HG02571 (cell line): ENCODE data around the gene BRIP1.
A peak's percentile ranks its signal among the peaks of the same experiment; 100 is the strongest.
"Not testable (repeated sequence)": the region's sequence is repeated elsewhere in the genome, so short reads cannot be mapped to it uniquely, and the experiment has no call there.

Experiments used
- ATAC-seq: cut with Tn5 transposase; IDR thresholded peaks from one replicate; pipeline ENCODE4 v1.9.1; 2021; ENCODE audit warnings: mild to moderate bottlenecking, moderate library complexity; ENCODE audit not compliant: unreplicated experiment

BRIP1 gene

DNA sequence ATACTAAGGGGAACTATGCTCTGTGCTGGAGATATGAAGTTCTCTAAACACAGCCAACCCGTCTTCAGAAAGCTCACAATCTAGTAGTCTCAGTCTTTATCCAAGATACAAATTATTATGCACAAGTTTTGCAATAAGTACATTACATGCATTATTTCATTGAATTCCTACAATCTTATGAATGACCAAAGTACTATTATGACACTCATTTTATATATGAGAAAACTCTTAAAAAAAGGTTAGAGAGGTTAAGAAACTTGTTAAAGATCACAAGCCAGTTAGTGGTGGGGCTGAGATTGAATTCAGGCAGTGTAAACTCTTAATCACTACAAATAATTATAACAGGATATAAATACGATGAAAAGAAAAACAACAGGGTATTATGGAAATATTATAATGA lies 4.7 kb upstream of the BRIP1 start:
- ATAC-seq, result no peak

DNA sequence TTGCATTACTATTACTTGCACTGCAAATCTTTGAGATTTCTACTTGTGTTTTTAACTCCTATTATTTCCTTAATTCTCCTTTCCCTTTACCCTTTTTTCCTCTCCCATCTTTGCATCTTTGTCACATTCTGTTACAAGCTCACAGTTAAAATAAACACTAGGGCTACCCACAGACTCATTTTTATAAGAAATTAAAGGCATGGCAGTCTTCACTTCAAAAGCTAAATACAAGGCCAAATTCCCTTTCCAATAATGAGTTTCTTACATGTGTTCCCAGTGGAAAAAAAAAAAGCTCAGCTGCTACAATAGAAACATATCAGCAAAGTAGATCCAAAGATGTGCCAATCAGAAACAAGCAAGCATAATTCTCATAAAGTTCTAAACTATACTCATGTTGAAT lies 3.7 kb upstream of the BRIP1 start:
- no peak for ATAC-seq

DNA sequence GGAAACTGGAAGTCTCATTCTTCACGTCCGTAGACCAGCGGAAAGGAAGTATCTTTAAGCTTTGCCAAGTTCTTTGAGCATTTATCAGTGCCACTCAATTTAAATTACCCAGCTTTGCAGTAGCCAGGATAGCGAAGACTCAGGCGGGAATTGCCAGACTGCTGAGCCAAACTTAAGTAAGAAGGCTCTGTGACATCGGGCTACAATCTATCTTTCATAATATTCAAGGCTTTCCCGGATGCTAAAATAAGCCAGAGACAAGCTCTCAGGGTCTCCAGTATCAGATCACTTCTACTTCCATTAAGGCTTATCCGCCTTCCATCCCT lies 436 bp upstream of the BRIP1 start:
- peak; percentile 16 for ATAC-seq

DNA sequence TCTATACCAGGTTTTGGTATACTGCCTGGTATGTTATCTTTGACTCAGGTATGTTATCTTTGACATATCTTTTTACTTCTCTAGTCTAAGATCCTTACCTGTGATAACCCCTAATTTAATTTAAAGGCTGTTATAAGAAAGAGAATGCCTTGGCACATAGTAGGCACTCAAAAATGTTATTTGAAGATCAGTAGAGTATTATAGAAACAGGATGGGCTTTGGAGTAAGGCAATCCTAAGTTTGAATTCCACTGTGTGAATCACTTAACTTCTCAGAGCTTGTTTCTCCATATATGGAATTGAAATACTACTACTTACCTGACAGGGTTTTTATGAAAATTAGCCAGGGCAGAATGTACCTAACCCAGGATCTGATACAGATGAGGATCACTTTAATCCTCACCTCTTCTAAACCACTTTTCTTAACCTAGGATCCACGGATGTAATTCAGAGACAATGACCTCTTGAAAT lies 1.2 kb downstream of the BRIP1 start:
- ATAC-seq, result no peak

DNA sequence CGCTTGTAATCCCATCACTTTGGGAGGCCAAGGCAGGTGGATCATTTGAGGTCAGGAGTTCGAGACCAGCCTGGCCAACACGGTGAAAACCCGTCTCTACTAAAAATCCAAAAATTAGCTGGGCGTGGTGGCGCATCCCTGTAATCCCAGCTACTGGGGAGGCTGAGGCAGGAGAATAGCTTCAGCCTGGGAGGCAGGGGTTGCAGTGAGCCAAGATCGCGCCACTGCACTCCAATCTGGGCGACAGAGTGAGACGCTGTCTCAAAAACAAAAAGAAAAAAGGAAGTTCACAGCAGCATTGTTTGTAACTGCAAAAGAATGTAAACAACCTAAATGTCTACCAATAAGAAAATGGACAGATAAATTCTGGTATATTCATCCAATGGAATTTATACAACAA lies 2.9 kb downstream of the BRIP1 start:
- ATAC-seq, result not testable (repeated sequence)

DNA sequence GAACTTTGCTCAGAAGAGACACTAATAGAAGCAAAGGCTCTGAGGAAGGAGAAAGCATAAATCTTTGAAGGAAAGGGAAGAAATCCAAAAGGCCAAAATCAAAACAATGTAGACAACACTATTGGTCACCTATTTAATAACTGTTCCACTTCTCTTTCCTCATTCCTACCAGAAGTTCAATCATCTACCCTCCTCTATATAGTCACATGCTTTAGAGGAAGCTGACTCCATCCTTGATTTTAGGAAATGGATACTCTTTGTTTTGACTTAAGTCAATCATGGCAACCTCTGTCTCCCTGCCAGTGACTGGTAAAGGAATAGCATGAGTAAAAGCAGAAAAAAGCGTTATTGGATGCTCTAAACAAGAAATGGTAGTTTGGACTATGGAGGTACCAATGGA lies 7.3 kb downstream of the BRIP1 start:
- no peak for ATAC-seq

DNA sequence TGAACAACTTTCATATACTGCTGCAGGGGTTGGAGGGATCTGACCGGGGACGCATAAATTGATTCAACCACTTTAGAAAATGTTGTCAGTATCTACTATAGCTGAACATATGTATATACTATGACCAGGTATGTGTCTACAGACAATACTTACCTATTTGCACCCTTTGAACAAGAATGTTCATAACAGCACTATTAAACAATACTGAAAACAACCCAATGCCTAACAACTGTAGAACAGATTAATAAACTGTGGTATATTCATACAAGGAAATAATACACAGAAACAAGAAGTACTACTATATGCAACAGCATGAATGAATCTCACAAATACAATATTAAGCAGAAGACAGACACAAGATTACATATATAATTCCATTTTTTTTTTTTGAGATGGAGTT lies 10.5 kb downstream of the BRIP1 start:
- ATAC-seq, result no peak

DNA sequence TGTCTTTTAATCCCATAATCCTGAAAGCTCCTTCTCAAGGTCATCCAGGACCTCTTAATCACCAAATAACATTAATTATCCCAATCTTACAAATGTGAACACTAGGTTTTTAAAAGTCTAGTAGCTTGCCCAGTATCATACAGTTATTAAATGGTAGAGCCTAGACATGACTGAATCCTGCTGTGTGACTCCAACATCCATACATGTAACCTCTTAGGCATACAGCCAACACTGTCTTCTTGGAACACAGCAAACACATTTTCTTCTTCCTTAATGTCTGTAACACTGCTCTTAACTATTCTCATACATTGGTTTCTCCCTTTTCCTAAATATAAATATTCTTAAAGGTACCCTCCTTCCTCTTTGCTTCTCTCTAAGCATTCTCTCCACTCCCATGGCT lies 13.7 kb downstream of the BRIP1 start:
- ATAC-seq, result no peak

DNA sequence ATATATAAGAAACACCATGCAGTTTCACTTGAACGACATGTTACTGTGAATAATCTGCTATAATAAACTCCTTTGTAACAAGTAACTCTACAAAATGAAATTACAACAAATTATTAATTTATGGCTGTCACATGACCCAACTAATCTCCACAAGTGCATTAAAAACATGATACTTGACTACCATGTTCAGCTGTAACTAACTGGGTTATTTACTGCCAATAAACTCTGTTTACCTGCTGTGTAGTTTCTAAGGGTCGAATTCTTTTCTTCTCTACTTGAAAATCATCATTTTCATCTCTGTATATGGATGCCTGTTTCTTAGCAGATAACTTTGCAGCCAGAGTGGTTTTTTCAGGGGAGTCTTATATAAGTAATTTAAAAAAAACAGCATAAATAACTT lies 14.4 kb downstream of the BRIP1 start:
- no peak for ATAC-seq

DNA sequence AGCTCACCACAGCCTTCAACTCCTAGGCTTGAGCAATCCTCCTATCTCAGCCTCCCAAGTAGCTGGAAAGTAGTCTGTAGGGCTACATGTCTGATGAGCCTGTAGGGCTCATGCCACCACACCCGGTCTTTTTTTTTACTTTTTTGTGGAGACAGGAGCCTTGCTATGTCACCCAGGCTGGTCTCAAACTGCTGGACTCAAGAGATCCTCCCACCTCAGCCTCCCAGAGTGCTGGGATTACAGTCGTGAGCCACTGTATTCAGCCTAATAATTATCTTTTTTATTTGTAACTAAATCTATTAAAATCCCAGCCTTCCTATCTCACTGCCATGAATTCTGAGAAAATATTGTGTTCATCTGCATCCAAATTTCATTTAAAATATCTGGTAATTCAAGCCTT lies 15.1 kb downstream of the BRIP1 start:
- ATAC-seq, result no peak

DNA sequence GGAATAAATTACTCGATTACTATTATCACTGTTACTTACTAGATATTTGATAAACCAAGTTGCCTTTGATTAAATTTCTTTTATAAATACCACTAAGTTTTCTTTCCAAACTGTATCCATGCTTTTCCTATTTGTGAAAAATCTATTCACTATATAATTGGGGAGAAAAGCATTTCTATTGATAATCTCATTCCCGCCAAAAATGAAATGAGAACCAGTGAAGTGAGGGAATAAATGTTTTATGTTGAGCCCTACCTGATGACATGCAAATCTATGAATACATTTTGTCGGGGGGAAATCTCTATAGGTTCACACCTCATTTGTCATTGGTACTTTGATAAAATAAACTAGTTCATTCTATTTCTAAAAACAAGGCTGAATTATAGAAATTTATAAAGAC lies 15.7 kb downstream of the BRIP1 start:
- ATAC-seq, result no peak

DNA sequence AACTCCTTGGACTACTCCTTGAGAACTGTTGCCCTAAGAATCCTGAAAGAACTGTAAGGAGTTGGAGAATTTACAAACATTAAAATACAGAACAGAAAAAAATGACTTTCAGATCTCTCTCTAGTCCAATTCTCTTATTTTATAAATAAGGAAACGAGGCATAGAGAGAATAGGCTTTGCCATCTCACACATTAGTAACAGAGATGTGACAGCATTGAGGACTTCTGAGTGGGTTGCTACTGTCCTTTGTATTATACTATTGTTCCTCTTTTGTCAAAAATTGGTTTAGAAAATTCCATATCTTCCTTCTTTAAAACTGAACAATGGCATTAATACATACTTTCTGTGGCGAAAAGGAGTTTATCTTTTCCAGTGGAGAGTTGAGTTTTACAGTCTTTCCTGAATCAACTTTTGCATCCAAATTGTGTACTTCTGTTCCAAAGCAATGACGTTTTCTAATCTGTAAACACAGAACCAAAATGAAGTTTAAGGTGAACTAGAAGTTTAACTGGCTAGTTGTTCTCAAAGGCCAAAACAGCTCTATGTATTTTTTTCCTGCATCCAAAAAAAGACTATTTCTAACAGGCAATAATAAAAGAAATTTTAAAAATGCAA lies 16.5 kb downstream of the BRIP1 start:
- no peak for ATAC-seq

DNA sequence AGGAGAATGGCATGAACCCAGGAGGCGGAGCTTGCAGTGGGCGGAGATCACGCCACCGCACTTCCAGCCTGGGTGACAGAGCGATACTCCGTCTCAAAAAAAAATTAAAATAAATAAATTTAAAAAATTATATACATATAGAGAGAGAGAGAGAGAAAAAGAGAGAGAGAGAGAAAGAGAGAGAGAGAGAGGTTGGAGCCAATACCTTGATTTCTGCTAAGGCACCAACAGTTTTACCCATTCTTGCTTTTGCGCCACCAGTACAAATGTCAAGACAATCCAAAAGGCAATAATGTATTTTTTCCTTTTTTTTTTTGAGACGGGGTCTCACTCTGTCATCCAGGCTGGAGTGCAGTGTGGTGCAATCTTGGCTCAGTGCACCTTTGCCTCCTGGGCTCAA lies 17.2 kb downstream of the BRIP1 start:
- no peak for ATAC-seq

DNA sequence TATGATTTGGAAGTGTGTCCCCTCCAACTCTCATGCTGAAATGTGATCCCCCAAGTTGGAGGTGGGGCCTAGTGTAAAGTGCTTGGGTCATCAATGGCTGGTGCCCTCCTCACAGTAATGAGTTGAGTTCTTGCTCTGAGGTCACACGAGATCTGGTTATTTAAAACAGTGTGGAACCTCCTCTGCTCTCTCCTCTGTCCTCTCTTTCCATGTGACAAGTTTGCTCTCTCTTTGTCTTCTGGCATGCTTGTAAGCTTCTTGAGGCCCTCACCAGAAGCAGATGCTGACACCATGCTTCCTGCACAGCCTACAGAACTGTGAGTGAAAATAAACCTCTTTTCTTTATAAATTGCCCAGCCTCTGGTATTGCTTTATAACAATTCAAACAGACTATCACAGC lies 19.9 kb downstream of the BRIP1 start:
- ATAC-seq, result no peak

DNA sequence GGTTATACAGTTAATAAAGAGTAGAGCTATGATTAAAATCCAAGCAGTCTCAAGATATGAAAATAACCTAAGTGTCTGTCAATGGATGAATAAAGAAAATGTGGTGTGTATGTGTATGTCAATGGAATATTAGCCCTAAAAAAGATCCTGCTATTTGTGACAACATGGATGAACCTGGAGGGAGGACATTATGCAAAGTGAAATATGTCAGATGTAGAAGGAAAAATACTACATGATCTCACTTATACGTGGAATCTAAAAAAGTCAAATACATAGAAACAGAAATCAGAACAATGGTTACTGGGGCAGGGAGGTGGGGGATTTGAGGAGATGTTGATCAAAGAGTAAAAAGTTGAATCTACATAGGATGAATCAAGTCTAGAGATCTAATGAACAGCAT lies 20.4 kb downstream of the BRIP1 start:
- ATAC-seq, result no peak

DNA sequence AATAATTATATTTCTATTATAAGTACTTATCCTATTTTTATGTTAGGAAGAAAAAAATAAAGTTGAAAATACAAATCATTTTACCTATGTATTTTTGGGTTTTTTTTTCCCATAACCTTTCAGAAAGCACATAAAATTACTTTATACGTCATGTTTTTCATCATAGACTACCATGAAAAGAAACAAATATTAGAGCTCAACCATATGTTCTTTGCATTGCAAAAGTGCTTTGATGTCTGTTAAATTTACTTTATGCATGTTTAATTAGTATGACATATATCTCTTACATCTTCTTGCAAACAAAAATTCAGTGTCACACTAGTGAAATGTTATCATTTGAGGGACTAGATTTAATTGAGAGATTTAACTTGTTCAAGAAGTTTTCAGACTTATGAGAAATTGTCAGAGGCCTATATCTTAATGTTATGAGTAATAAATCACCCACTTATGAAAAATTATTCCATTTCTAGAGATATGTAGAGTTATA lies 24.0 kb downstream of the BRIP1 start:
- no peak for ATAC-seq

DNA sequence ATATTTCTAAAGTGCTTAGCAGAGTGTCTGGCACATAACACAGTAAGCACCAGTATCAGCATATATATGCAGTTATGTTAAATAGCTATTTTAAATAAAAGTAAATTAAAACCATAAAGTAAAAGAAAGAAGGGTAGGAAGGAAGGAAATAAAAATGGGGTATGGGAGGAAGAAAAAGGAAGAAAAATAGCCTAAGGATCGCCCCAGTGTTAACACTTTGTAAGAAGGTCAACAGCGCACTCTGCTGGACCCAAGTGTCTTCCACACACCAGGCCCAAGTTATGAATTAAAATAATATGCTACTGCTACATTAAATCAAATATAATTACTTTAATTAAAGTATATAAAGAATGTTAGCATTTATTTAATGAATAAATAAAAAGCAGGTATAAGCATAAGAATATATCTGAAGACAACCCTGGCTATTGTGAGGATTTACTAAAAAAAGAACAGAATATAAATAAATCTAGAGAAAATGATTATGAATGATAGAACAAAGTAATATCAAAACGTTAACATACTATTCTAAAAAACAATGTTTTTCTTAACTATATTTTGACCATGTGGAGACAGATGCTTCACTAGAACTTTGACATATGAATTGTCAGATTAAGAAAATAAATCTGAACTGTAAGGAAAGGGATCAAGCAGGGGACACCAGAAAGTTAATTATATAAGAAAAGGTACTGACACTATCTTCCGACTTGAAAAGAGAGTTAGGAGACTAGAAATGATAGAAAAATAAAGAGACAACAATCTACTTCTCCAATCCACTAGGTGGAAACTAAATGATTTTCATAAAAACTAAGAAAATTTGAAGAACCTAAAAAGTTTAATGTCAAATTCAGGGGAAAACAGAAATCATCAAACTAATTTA lies 25.9 kb downstream of the BRIP1 start:
- no peak for ATAC-seq

DNA sequence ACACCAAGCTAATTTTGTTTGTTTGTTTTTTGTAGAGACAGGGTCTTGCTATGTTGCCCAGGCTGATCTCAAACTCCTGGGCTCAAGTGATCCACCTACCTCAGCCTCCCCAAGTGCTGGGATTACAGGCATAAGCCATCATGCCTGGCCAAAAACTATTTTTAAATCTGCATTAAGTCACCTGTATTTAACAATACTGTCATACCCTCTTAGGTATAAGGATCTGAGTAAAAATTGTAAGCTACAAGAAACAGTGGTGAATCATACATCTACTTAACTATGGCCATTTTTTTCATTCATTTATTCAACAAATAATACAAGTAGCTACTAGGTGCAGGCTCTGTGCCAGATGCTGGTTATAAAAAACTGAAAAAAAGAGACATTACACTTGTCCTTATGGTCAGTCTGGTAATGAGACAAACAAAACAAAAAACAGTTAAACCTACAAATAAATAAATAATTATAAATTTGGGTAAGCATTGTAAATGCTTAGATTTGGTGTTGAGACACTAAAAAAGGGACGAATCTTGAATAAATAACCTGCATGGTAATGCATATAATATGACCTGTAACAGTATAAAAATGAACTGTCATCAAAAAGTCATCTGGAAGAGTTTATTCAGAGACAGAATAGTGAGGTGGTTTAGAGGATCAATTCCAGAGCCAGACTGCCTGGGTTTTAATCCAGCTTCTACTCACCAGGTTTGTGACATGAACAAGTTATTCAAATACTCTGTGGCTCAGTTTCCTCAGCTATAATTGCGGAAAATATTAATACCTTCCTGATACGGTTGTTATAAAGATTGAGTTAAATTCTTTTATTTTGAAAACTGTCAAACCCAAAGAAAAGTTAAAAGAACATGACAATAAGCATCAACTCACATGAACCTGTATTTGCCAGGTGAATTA lies 26.8 kb downstream of the BRIP1 start:
- ATAC-seq, result no peak

DNA sequence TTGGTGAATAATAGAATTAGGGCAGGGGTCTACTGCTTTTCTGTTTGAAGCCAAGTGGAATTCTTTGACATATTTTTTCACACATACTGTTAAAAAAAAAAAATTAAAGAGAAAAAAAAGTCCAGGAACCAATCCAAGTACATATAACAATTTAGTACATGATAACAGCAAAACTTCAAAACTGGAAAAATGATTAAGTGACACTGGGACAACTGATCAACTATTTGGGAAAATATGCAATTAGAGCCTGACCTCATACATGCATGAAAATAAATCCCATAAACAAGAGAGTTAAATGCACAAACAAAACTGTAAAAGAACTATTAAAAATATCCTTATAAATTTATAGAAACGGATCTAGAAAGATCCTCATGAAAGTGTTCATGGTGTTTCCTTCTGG lies 27.7 kb downstream of the BRIP1 start:
- ATAC-seq, result no peak

DNA sequence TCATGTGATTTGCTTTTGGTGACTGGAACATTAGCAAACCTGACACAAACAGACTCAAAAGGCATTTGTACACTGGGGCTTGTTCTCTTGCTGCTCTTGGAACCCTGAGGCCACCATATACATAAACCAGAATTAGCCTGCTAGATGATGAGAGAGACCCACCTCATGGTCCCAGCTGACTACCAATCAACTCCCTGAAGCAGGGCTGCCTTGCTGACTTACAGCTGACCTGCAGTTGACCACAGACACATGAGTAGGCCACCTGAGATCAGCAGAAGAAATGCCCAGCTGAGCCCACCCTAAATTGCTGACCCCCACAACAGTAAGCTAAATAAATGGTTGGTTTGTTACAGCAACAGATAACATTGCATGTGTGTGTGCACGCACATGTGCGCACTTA lies 28.7 kb downstream of the BRIP1 start:
- ATAC-seq, result no peak

DNA sequence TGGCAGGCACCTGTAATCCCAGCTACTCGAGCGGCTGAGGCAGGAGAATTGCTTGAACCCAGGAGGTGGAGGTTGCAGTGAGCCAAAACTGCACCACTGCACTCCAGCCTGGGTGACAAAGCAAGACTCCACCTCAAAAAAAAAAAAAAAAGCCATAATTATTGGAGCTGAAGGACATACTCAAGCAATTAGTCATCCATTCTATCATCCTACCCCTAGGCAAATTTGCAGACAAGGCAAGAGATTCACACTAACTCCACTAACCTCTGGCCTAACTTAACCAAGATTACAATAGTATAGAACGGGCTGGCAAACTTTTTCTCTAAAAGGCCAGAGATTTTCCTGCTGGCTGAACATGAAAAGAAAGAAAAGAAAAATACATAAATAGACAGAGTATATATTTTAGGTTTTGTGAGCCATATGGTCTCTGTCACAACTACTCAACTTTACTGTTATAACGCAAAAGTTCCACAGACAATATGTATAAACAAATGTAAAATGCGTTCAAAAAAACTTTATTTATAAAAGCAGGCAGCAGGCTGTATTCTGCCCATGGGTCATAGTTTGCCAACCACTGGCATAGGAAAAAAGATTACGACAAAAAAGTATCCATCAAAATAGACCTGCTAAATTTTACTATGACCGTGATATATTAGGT lies 29.7 kb downstream of the BRIP1 start:
- no peak for ATAC-seq
